ENCODE measurements around the gene ISOC2.

DNA sequence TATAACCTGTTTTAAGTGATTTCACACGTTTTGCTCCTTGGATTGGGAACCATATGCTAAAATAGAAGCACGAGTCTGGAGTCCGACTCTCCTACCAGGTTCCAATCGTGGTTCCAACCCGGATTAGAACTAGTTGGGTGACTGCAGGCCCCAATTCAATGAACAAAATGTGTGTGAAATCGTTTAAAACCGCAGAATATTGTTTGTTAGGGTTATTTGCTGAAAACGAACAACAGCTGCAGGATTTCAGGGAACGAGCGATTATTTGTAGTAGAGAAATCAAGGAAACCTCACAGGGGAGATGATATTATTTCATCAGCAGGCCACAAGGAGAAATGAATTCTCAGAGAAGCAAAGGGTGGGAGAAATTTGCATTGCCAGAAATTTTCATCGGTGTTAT, 43.5 kb upstream of the ISOC2 start:
- TF ChIP-seq EZH2phosphoT487 (conservative IDR thresholded peaks at IDR 0.05; ENCODE audit: low read length), result no peak
- TF ChIP-seq, protein P1, sequence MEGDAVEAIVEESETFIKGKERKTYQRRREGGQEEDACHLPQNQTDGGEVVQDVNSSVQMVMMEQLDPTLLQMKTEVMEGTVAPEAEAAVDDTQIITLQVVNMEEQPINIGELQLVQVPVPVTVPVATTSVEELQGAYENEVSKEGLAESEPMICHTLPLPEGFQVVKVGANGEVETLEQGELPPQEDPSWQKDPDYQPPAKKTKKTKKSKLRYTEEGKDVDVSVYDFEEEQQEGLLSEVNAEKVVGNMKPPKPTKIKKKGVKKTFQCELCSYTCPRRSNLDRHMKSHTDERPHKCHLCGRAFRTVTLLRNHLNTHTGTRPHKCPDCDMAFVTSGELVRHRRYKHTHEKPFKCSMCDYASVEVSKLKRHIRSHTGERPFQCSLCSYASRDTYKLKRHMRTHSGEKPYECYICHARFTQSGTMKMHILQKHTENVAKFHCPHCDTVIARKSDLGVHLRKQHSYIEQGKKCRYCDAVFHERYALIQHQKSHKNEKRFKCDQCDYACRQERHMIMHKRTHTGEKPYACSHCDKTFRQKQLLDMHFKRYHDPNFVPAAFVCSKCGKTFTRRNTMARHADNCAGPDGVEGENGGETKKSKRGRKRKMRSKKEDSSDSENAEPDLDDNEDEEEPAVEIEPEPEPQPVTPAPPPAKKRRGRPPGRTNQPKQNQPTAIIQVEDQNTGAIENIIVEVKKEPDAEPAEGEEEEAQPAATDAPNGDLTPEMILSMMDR (IDR thresholded peaks at IDR 0.05; ENCODE audit: insufficient read depth, low read length, poor library complexity, severe bottlenecking), result no peak

All from SU-DHL-6 (cell line).